Spleen (tissue), 7 donors: ENCODE data around the gene ZNF175.

ENCODE experiments used
- CTCF ChIP-seq, 11 experiments: fragments of 200-600 bp in 7 of 11; fragments of 450-650 bp in 4 of 11; sonication (generic) in 4 of 11; IDR thresholded peaks in 8 of 11; conservative IDR thresholded peaks in 3 of 11; 1 replicate in 7 of 11; 2 replicates in 4 of 11; pipeline versions ENCODE4 v1.4.0 to v1.8.0; 2016 to 2021; ENCODE audit warnings: antibody characterized with exemption in 11 of 11, inconsistent platforms in 4 of 11, mild to moderate bottlenecking in 1 of 11
- POLR2A ChIP-seq, 3 donors: fragments of 450-650 bp; IDR thresholded peaks; one replicate each; pipeline ENCODE4 v1.5.1; 2017; ENCODE audit warnings: antibody characterized with exemption in 3 of 3, mild to moderate bottlenecking in 1 of 3
- donor health status: DM: no; HTN: no; CAD: no; lungs with moderate emphysema.
- donor health status: DM: no; HTN: no; CAD: no.
- donor health status: DM: no; HTN: no; CAD: no.

GRCh38 chr19:51632126-51632525, 61.0 kb downstream of the ZNF175 start:
- TF ChIP-seq CTCF (IDR thresholded peaks at IDR 0.05 in 8 of 11, conservative IDR thresholded peaks at IDR 0.05 in 3 of 11) (no peak), POLR2A (IDR thresholded peaks at IDR 0.05) (no peak)
